Measurements from ENCODE around the gene ELMOD3. TPM values are rescaled to one million over a fixed set of nuclear protein-coding genes. Genes with fewer than 3 reads are reported as not detected.

Gene ELMOD3
- total and polyA plus RNA-seq, 2 of the 8 experiments (the other 6 are each of a cell fraction or from before 2014, with no cell fraction given), result 8.5 to 10.2 TPM

GRCh38 chr2:85330839-85331636, 23.5 kb upstream of the ELMOD3 start:
- H3K36me3 ChIP-seq (ENCODE audit: control insufficient read depth in 2 of 4, insufficient read depth in 4 of 4, low read length in 3 of 4), result peaks cover 0 to 3% (median 0%) of the 10 kb centered on the region in 4 experiments; a peak in 1 of 8 replicates
- no peak overlapping the region for H2AFZ ChIP-seq (ENCODE audit: low read length)
- peaks cover 7 to 14% of the 10 kb centered on the region in 2 experiments for H3K79me2 ChIP-seq (ENCODE audit: control insufficient read depth in 1 of 2, insufficient read depth in 2 of 2, low read length in 2 of 2)
- no peak overlapping the region for H3K27ac ChIP-seq (ENCODE audit: low read depth, low read length)
- H3K23ac ChIP-seq (ENCODE audit: insufficient read length), result no peak overlapping the region
- H3K27me3 ChIP-seq (replicated peaks in 1 of 4; ENCODE audit: control insufficient read depth in 3 of 4, extremely low read depth in 1 of 4, insufficient read depth in 3 of 4, low read length in 3 of 4), result no peaks in the 10 kb centered on the region; a peak in 1 of 7 replicates
- peaks cover 0 to 11% (median 6%) of the 10 kb centered on the region in 4 experiments; a peak in 6 of 7 replicates for H3K4me1 ChIP-seq (replicated peaks in 1 of 4; ENCODE audit: control insufficient read depth in 3 of 4, insufficient read depth in 4 of 4, low read length in 3 of 4)
- no peak overlapping the region for H2BK12ac ChIP-seq (ENCODE audit: low read depth, low read length)
- peaks cover 6% of the 10 kb centered on the region for H3K79me1 ChIP-seq (ENCODE audit: low read depth, low read length)
- H3K14ac ChIP-seq (ENCODE audit: insufficient read length), result no peak overlapping the region
- ChIA-PET CTCF (ENCODE audit: partially characterized antibody) (interaction anchor here (1.3 to 1.8 kb wide), 3 partner anchors 9 to 226 kb away, joined by 3 to 4 read pairs (median 4); no protein-coding TSS in a partner anchor), POLR2A (ENCODE audit: partially characterized antibody) (interaction anchor here (1.7 to 3.5 kb wide), 2 partner anchors 10 to 210 kb away, joined by 6 to 23 read pairs; partner anchors contain the start of gene MAT2A)
- H3K23me2 ChIP-seq (ENCODE audit: low read depth, low read length), result peaks cover 15% of the 10 kb centered on the region
- H4K20me1 ChIP-seq (replicated peaks in 1 of 2; ENCODE audit: control insufficient read depth in 1 of 2, insufficient read depth in 2 of 2, low read length in 2 of 2), result peaks cover 0 to 3% of the 10 kb centered on the region in 2 experiments
- H3K56ac ChIP-seq (replicated peaks; ENCODE audit: insufficient read length, low read depth, low read length), result no peak overlapping the region
- no peak overlapping the region for H3K4me3 ChIP-seq (ENCODE audit: extremely low read depth in 1 of 4, insufficient read depth in 2 of 4, low read depth in 3 of 4, low read length in 4 of 4)
- H2BK15ac ChIP-seq (ENCODE audit: low read length), result no peak overlapping the region; the same call in 1 of the 2 replicates
- no peak overlapping the region for H3K4ac ChIP-seq (replicated peaks; ENCODE audit: insufficient read length, low read depth, low read length)
- H4K8ac ChIP-seq (ENCODE audit: extremely low read depth, insufficient read depth, low read length), result no peak overlapping the region
- FAIRE-seq, result no peak
- WGBS, 2 experiments (ENCODE audit: extremely low coverage in 1 of 2, insufficient coverage in 1 of 2, insufficient read length in 1 of 2, insufficient replicate concordance in 2 of 2, low coverage in 1 of 2, low lambda C conversion rate in 2 of 2, missing lambda C conversion rate in 1 of 2), result 83% methylated on average over 13 of the region's 13 CpGs; no CpG with 5 or more reads in 1 of the 2 experiments
- H3K4me2 ChIP-seq (ENCODE audit: insufficient read depth in 1 of 2, low read depth in 2 of 2, low read length in 2 of 2), result no peak overlapping the region
- H2BK120ac ChIP-seq (replicated peaks; ENCODE audit: low read depth, low read length), result no peak overlapping the region
- H4K91ac ChIP-seq (replicated peaks; ENCODE audit: insufficient read length, low read length), result no peak overlapping the region
- DNase-seq (ENCODE audit: low read depth in 1 of 2, low spot score in 2 of 2), result no peak
- no peak overlapping the region for H3K9ac ChIP-seq (replicated peaks in 1 of 4; ENCODE audit: extremely low read depth in 1 of 4, low read depth in 3 of 4, low read length in 3 of 4)
- H4K5ac ChIP-seq (ENCODE audit: insufficient read length, low read depth, low read length), result no peak overlapping the region
- no peak overlapping the region for H2BK20ac ChIP-seq (ENCODE audit: low read length)
- H2BK5ac ChIP-seq (ENCODE audit: low read depth, low read length), result no peak overlapping the region
- no peak overlapping the region for H3K18ac ChIP-seq (ENCODE audit: extremely low read depth, low read length)
- H2AK5ac ChIP-seq (ENCODE audit: low read depth, low read length), result no peak overlapping the region
- H3K9me3 ChIP-seq (ENCODE audit: insufficient read depth in 2 of 2, low read depth in 1 of 2, low read length in 1 of 2), result no peaks in the 10 kb centered on the region; a peak in 1 of 4 replicates
- no peak for TF ChIP-seq TEAD4 (IDR thresholded peaks at IDR 0.05; ENCODE audit: low read depth, low read length)
- TF ChIP-seq POLR2A (IDR thresholded peaks at IDR 0.05; ENCODE audit: control extremely low read depth in 1 of 2, low read depth in 2 of 2, low read length in 2 of 2), result no peak
- TF ChIP-seq POLR2AphosphoS5 (IDR thresholded peaks at IDR 0.05; ENCODE audit: low read depth, low read length), result no peak
- TF ChIP-seq KDM5A (IDR thresholded peaks at IDR 0.05; ENCODE audit: low read length), result no peak
- no peak for TF ChIP-seq CHD2 (IDR thresholded peaks at IDR 0.05; ENCODE audit: low read length)
- no peak for TF ChIP-seq HDAC2 (IDR thresholded peaks at IDR 0.05; ENCODE audit: borderline replicate concordance in 1 of 2, low read depth in 2 of 2, low read length in 2 of 2)
- no peak for TF ChIP-seq ZNF274 (IDR thresholded peaks at IDR 0.05; ENCODE audit: borderline replicate concordance, extremely low read depth, low read length)
- TF ChIP-seq RNF2 (IDR thresholded peaks at IDR 0.05; ENCODE audit: borderline replicate concordance, low read depth, low read length, missing control alignments, poor library complexity, severe bottlenecking), result no peak
- TF ChIP-seq USF2 (IDR thresholded peaks at IDR 0.05; ENCODE audit: low read length), result no peak
- TF ChIP-seq JUN (IDR thresholded peaks at IDR 0.05; ENCODE audit: low read depth, low read length), result no peak
- no peak for TF ChIP-seq BCL11A (IDR thresholded peaks at IDR 0.05; ENCODE audit: low read depth in 2 of 2, low read length in 2 of 2)

Data from H1 (cell line).